Measurements from ENCODE around the gene CSPG5.

DNA sequence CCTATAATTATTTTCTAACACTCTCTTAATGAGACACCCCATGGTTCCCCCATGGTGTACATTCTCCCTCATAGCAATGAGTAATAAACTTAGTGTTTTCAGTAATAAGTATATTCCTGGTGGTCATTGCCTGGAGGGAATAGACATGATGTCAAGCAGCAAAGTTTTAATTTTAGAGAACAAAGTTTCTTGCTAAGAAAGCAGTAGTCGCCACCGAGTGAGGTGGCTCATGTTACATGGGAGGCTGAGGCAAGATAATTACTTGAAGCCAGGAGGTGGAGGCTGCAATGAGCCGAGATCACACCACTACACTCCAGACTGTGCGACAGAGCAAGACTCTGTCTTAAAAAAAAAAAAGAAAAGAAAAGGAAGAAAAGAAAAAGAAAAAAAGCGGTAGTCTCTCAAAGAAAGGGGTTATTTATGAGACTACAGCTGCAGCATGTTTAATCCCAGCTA is 62.8 kb downstream of the CSPG5 start:
- TF ChIP-seq, protein P1, sequence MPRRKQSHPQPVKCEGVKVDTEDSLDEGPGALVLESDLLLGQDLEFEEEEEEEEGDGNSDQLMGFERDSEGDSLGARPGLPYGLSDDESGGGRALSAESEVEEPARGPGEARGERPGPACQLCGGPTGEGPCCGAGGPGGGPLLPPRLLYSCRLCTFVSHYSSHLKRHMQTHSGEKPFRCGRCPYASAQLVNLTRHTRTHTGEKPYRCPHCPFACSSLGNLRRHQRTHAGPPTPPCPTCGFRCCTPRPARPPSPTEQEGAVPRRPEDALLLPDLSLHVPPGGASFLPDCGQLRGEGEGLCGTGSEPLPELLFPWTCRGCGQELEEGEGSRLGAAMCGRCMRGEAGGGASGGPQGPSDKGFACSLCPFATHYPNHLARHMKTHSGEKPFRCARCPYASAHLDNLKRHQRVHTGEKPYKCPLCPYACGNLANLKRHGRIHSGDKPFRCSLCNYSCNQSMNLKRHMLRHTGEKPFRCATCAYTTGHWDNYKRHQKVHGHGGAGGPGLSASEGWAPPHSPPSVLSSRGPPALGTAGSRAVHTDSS (tag by site-specific recombination; IDR thresholded peaks at IDR 0.05): no peak
- TF ChIP-seq, protein P2, sequence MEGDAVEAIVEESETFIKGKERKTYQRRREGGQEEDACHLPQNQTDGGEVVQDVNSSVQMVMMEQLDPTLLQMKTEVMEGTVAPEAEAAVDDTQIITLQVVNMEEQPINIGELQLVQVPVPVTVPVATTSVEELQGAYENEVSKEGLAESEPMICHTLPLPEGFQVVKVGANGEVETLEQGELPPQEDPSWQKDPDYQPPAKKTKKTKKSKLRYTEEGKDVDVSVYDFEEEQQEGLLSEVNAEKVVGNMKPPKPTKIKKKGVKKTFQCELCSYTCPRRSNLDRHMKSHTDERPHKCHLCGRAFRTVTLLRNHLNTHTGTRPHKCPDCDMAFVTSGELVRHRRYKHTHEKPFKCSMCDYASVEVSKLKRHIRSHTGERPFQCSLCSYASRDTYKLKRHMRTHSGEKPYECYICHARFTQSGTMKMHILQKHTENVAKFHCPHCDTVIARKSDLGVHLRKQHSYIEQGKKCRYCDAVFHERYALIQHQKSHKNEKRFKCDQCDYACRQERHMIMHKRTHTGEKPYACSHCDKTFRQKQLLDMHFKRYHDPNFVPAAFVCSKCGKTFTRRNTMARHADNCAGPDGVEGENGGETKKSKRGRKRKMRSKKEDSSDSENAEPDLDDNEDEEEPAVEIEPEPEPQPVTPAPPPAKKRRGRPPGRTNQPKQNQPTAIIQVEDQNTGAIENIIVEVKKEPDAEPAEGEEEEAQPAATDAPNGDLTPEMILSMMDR (tag by site-specific recombination; IDR thresholded peaks at IDR 0.05): no peak
- peak; percentile 90 for TF ChIP-seq GLIS1 (tag by site-specific recombination; IDR thresholded peaks at IDR 0.05)
- TF ChIP-seq ZNF521 (tag by site-specific recombination; IDR thresholded peaks at IDR 0.05): no peak
- TF ChIP-seq ZNF423 (tag by site-specific recombination; IDR thresholded peaks at IDR 0.05): no peak
- TF ChIP-seq, protein P3, sequence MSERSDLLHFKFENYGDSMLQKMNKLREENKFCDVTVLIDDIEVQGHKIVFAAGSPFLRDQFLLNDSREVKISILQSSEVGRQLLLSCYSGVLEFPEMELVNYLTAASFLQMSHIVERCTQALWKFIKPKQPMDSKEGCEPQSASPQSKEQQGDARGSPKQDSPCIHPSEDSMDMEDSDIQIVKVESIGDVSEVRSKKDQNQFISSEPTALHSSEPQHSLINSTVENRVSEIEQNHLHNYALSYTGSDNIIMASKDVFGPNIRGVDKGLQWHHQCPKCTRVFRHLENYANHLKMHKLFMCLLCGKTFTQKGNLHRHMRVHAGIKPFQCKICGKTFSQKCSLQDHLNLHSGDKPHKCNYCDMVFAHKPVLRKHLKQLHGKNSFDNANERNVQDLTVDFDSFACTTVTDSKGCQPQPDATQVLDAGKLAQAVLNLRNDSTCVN (tag by site-specific recombination; optimal IDR thresholded peaks at IDR 0.05): no peak
- no peak for TF ChIP-seq IKZF3 (tag by site-specific recombination; IDR thresholded peaks at IDR 0.05)
- TF ChIP-seq, protein P4, sequence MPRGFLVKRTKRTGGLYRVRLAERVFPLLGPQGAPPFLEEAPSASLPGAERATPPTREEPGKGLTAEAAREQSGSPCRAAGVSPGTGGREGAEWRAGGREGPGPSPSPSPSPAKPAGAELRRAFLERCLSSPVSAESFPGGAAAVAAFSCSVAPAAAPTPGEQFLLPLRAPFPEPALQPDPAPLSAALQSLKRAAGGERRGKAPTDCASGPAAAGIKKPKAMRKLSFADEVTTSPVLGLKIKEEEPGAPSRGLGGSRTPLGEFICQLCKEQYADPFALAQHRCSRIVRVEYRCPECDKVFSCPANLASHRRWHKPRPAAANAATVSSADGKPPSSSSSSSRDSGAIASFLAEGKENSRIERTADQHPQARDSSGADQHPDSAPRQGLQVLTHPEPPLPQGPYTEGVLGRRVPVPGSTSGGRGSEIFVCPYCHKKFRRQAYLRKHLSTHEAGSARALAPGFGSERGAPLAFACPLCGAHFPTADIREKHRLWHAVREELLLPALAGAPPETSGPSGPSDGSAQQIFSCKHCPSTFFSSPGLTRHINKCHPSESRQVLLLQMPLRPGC (tag by site-specific recombination; IDR thresholded peaks at IDR 0.05): 0 out of 2 replicates have a peak, but pooled peaks have one; percentile 11
- TF ChIP-seq ZNF585B (tag by site-specific recombination; IDR thresholded peaks at IDR 0.05): no peak
- TF ChIP-seq, protein P5, sequence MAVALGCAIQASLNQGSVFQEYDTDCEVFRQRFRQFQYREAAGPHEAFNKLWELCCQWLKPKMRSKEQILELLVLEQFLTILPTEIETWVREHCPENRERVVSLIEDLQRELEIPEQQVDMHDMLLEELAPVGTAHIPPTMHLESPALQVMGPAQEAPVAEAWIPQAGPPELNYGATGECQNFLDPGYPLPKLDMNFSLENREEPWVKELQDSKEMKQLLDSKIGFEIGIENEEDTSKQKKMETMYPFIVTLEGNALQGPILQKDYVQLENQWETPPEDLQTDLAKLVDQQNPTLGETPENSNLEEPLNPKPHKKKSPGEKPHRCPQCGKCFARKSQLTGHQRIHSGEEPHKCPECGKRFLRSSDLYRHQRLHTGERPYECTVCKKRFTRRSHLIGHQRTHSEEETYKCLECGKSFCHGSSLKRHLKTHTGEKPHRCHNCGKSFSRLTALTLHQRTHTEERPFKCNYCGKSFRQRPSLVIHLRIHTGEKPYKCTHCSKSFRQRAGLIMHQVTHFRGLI (tag by site-specific recombination; IDR thresholded peaks at IDR 0.05): no peak
- TF ChIP-seq ZNF350 (tag by site-specific recombination; IDR thresholded peaks at IDR 0.05): no peak
